Gastrocnemius medialis (tissue), 4 donors: ENCODE results near the gene VSNL1. TPM values are rescaled to one million over a fixed set of nuclear protein-coding genes. Genes with fewer than 3 reads are reported as not detected.

Source experiments
- ATAC-seq, 2 donors: fragments of 150-250 bp; one replicate each; pipeline ENCODE4 v1.9.1; 2016
- DNase-seq, 2 donors: peaks; one replicate each; pipeline ENCODE4 v3.0.0-alpha.2; 2019
- H3K27ac ChIP-seq, 4 donors: fragments of 200-600 bp; sonication (generic); 1 replicate in 1 of 4; 2 replicates in 3 of 4; pipeline ENCODE4 v1.5.1; 2016 to 2018; ENCODE audit warnings: mild to moderate bottlenecking in 2 of 4, moderate library complexity in 1 of 4
- H3K27me3 ChIP-seq, 3 donors: fragments of 200-600 bp; sonication (generic) in 2 of 3; 1 replicate in 1 of 3; 2 replicates in 2 of 3; pipeline versions ENCODE4 v1.5.1 to v1.6.0; 2016 to 2019; ENCODE audit warnings: mild to moderate bottlenecking in 1 of 3, moderate library complexity in 1 of 3
- H3K36me3 ChIP-seq, 2 donors: fragments of 200-600 bp; sonication (generic) in 1 of 2; one replicate each; pipeline ENCODE4 v1.5.1; 2017 to 2018
- H3K4me1 ChIP-seq, 2 donors: fragments of 200-600 bp; sonication (generic) in 1 of 2; one replicate each; pipeline ENCODE4 v1.5.1; 2016 to 2017; ENCODE audit warnings: mild to moderate bottlenecking in 2 of 2
- H3K4me3 ChIP-seq, 4 donors: fragments of 200-600 bp; sonication (generic) in 3 of 4; 1 replicate in 1 of 4; 2 replicates in 3 of 4; pipeline ENCODE4 v1.5.1; 2016 to 2019; ENCODE audit warnings: mild to moderate bottlenecking in 2 of 4
- H3K9me3 ChIP-seq, 3 donors: fragments of 200-600 bp; sonication (generic) in 2 of 3; 1 replicate in 1 of 3; 2 replicates in 2 of 3; pipeline ENCODE4 v1.5.1; 2016 to 2019
- POLR2A ChIP-seq, 2 donors: fragments of 450-650 bp; IDR thresholded peaks; one replicate each; pipeline ENCODE4 v1.6.1; 2017; ENCODE audit warnings: antibody characterized with exemption in 2 of 2, mild to moderate bottlenecking in 2 of 2, moderate library complexity in 2 of 2
- in situ Hi-C, 4 donors: fragments of 200-750 bp; cut with MboI; loops; one replicate each; pipeline versions ENCODE4 v1.15.0 to v1.8.0; 2017; ENCODE audit warnings: low sequenced_read_pairs in 4 of 4
- intact Hi-C: fragments of 100-400 bp; cut with DNase I; formaldehyde crosslinking; loops from one replicate; pipeline ENCODE4 v1.15.1; 2023; ENCODE audit warnings: low total_unique reads
- total RNA-seq, 4 donors: library from RNA; depleted of rRNA; stranded (reverse); fragments of >200 nt; gene quantifications; one replicate each; pipeline versions ENCODE4 v1.1.0 to v1.2.3, GENCODE V29; 2016
- TF ChIP-seq, protein P1 (sequence below), 5 experiments: fragments of 450-650 bp in 3 of 5; fragments of 200-600 bp in 2 of 5; sonication (generic) in 2 of 5; IDR thresholded peaks in 4 of 5; conservative IDR thresholded peaks in 1 of 5; 1 replicate in 4 of 5; 2 replicates in 1 of 5; pipeline ENCODE4 v1.5.1; 2016 to 2019; ENCODE audit warnings: antibody characterized with exemption in 5 of 5, mild to moderate bottlenecking in 3 of 5, moderate library complexity in 3 of 5

VSNL1 gene
- total RNA-seq, 4 donors from 2014 or later, result not detected

DNA sequence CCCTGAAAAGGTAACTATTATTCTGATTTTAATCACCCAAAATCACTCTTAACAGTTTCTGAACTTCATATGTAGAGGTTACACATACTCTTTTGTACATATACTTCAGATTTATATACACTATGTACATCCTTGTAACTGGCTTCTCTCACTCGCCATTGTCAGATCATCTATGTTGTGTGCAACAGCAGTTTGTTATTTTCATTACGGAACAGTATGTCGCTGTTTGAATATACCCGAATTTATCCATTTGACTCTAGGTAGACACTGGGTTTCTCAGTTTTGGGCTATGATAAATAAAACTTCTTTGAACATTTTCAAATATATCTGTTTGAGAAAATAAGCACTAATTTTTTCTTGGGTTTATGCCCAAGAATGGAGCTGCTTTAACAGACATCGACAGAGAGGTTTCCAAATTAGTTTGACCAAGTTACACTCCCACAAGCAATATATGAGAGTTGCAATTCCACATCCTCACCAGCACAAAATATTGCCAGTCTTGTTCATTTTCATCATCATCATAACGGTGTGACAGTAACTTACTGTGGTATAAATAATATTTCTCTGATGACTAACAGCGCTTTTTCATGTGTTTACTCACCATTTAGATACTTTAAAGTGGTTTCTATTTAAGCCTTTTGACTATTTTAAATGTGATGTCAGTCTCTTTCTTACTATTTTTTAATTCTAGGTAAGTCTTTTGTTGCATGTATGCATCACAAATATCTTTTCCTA is 132.3 kb downstream of the VSNL1 start:
- Histone ChIP-seq H3K4me1 (no peaks in the 10 kb centered on the region), H3K27ac (no peak overlapping the region), H3K27me3 (no peaks in the 10 kb centered on the region), H3K4me3 (no peak overlapping the region), H3K9me3 (no peaks in the 10 kb centered on the region), H3K36me3 (peaks cover 0 to 45% of the 10 kb centered on the region in 2 donors)
- in situ Hi-C loops (loop anchor here in 1 of 4 donors (10.0 kb wide), 1 partner anchor 898 kb away; no protein-coding TSS in a partner anchor), intact Hi-C loops (loop anchor here (5.0 kb wide), 1 partner anchor 895 kb away; no protein-coding TSS in a partner anchor)
- TF ChIP-seq, protein P1, sequence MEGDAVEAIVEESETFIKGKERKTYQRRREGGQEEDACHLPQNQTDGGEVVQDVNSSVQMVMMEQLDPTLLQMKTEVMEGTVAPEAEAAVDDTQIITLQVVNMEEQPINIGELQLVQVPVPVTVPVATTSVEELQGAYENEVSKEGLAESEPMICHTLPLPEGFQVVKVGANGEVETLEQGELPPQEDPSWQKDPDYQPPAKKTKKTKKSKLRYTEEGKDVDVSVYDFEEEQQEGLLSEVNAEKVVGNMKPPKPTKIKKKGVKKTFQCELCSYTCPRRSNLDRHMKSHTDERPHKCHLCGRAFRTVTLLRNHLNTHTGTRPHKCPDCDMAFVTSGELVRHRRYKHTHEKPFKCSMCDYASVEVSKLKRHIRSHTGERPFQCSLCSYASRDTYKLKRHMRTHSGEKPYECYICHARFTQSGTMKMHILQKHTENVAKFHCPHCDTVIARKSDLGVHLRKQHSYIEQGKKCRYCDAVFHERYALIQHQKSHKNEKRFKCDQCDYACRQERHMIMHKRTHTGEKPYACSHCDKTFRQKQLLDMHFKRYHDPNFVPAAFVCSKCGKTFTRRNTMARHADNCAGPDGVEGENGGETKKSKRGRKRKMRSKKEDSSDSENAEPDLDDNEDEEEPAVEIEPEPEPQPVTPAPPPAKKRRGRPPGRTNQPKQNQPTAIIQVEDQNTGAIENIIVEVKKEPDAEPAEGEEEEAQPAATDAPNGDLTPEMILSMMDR (IDR thresholded peaks at IDR 0.05 in 4 of 5, conservative IDR thresholded peaks at IDR 0.05 in 1 of 5), result no peak
- no peak for TF ChIP-seq POLR2A (IDR thresholded peaks at IDR 0.05)
- ATAC-seq (no peak), DNase-seq (no peak)

DNA sequence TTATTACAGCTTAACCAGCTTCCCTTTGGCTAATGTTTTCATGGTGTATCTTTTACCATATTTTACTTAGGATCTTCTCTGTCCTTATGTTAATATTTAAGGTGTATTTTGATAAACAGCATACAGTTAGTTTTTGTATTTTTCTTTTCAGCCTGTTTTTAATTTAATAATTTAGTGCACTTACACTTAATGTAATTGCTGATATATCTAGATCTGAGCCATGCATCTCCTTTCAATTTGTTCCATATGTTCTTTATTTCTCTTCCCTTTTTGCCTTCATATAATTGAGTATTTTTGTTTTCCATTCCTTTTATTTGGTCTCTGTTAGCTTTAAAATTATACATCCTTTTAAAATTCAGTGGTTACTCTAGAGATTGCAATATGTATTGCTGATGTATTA is 134.3 kb downstream of the VSNL1 start:
- H3K9me3 ChIP-seq, result no peaks in the 10 kb centered on the region
- DNase-seq (no peak), ATAC-seq (no peak)
- no peak overlapping the region for H3K27ac ChIP-seq
- H3K27me3 ChIP-seq, result no peaks in the 10 kb centered on the region
- intact Hi-C loops, result loop anchor here (5.0 kb wide), 1 partner anchor 898 kb away; no protein-coding TSS in a partner anchor
- no peak overlapping the region for H3K4me3 ChIP-seq
- no peaks in the 10 kb centered on the region for H3K4me1 ChIP-seq
- in situ Hi-C loops, result loop anchor here in 1 of 4 donors (10.0 kb wide), 1 partner anchor 900 kb away; no protein-coding TSS in a partner anchor
- TF ChIP-seq POLR2A (IDR thresholded peaks at IDR 0.05), result no peak
- TF ChIP-seq, protein P1 (IDR thresholded peaks at IDR 0.05 in 4 of 5, conservative IDR thresholded peaks at IDR 0.05 in 1 of 5), result no peak
- H3K36me3 ChIP-seq, result peaks cover 0 to 40% of the 10 kb centered on the region in 2 donors

DNA sequence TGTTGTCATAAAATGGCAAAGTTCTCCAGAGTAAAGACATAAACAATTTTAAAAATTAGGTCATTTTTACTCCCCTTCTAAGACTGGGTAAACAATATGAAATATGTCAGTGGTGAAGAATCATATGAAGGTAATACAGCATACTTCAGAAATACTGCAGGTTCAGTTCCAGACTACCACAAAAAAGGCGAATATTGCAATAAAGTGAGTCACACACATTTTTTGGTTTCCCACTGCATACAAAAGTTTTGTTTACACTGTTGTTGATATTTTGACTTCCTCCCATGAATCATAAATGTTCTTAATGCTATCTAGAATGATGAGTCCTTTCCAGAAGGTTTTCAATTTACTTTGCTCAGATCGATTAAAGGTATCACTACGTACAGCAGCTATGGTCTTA is 139.6 kb downstream of the VSNL1 start:
- Histone ChIP-seq H3K27me3 (no peaks in the 10 kb centered on the region), H3K36me3 (peaks cover 0 to 55% of the 10 kb centered on the region in 2 donors), H3K9me3 (no peaks in the 10 kb centered on the region), H3K4me1 (no peaks in the 10 kb centered on the region), H3K27ac (no peak overlapping the region), H3K4me3 (no peak overlapping the region)
- intact Hi-C loops (no loop called here), in situ Hi-C loops (no loop called here)
- ATAC-seq, result no peak
- no peak for TF ChIP-seq POLR2A (IDR thresholded peaks at IDR 0.05)
- TF ChIP-seq, protein P1 (IDR thresholded peaks at IDR 0.05 in 4 of 5, conservative IDR thresholded peaks at IDR 0.05 in 1 of 5), result no peak
- no peak for DNase-seq

DNA sequence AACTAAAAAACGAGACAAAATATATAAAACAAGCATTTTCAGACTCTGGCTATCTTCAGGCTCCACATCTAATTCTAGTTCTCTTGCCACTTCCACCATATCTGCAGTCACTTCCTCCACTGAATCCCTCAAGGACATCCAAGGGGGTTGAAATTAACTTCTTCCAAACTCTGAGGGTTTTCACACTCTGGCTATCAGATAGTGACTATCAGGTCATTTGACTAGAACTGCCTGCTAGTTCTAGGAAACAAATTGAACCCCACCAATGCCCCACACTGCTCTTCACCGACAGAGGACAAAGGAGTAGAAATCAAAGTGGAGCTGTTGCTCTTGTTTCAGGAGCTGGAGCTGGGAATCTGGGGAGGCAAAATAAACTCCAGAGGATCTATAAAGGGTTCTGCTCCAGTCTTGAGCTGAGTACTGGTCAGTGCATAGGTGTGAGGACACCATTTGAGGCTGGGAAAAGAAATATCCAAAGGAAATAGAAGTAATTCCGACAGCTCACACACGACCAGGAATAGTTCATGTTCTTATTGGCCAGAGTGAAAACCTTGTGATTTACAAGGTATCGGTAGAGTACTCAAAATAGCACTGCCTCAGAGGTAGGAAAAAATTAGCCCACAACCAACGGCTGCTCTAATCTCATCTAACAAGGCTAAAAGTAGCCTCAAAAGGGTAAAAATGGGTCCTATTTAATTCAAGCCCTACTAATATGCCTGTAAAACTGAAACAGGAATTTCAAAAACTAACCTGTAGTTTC is 141.8 kb downstream of the VSNL1 start:
- Histone ChIP-seq H3K27me3 (no peaks in the 10 kb centered on the region), H3K27ac (no peak overlapping the region), H3K4me3 (no peak overlapping the region), H3K36me3 (peaks cover 0 to 53% of the 10 kb centered on the region in 2 donors), H3K4me1 (no peaks in the 10 kb centered on the region), H3K9me3 (no peaks in the 10 kb centered on the region)
- in situ Hi-C loops, result no loop called here
- TF ChIP-seq POLR2A (IDR thresholded peaks at IDR 0.05), result no peak
- TF ChIP-seq, protein P1 (IDR thresholded peaks at IDR 0.05 in 4 of 5, conservative IDR thresholded peaks at IDR 0.05 in 1 of 5), result no peak
- ATAC-seq (no peak), DNase-seq (no peak)
- intact Hi-C loops, result no loop called here
